Measurements from ENCODE around the gene PCDHA13. TPM values are rescaled to one million over a fixed set of nuclear protein-coding genes. Genes with fewer than 3 reads are reported as not detected.

Gene PCDHA13
- total RNA-seq, 1 experiment from 2014 or later: not detected

DNA sequence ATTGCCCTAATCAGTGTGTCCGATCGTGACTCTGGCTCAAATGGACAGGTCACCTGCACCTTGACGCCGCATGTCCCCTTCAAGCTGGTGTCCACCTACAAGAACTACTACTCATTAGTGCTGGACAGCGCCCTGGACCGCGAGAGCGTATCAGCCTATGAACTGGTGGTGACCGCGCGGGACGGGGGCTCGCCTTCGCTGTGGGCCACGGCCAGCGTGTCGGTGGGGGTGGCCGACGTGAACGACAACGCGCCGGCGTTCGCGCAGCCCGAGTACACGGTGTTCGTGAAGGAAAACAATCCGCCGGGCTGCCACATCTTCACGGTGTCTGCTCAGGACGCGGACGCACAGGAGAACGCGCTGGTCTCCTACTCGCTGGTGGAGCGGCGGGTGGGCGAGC, 1.4 kb downstream of the PCDHA13 start:
- Histone ChIP-seq H3K4me1 (ENCODE audit: low read length) (no peaks in the 10 kb centered on the region), H4K20me1 (ENCODE audit: insufficient read depth, low read depth, low read length) (no peaks in the 10 kb centered on the region), H3K9me2 (replicated peaks; ENCODE audit: insufficient read depth, low read length) (no peaks in the 10 kb centered on the region), H3K36me3 (ENCODE audit: insufficient read depth, low read length) (no peaks in the 10 kb centered on the region), H3K9me3 (ENCODE audit: low read length) (no peaks in the 10 kb centered on the region), H3K9ac (ENCODE audit: low read length) (no peak overlapping the region), H3K4me2 (ENCODE audit: low read depth, low read length, poor library complexity, severe bottlenecking) (no peak overlapping the region), H3K27ac (ENCODE audit: low read length) (no peak overlapping the region), H3K27me3 (ENCODE audit: low read length) (no peaks in the 10 kb centered on the region), H3K79me2 (ENCODE audit: low read length) (no peaks in the 10 kb centered on the region), H2AFZ (ENCODE audit: low read length) (no peak overlapping the region), H3K4me3 (ENCODE audit: low read length) (no peak overlapping the region)
- no peak for DNase-seq

DNA sequence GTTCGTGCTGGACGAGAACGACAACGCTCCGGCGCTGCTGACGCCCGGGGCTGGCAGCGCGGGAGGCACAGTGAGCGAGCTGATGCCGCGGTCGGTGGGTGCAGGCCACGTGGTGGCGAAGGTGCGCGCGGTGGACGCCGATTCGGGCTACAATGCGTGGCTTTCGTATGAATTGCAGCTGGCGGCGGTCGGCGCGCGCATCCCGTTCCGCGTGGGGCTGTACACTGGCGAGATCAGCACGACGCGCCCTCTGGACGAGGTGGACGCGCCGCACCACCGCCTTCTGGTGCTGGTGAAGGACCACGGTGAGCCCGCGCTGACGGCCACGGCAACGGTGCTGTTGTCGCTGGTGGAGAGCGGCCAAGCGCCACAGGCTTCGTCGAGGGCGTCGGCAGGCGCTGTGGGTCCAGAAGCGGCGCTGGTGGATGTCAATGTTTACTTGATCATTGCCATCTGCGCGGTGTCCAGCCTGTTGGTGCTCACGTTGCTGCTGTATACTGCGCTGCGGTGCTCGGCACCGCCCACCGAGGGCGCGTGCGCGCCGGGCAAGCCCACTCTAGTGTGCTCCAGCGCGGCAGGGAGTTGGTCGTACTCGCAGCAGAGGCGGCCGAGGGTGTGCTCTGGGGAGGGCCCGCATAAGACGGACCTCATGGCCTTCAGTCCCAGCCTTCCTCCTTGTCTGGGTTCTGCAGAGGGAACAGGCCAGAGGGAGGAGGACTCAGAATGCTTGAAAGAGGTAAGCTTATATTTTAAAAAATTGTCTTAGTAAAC, 2.2 kb downstream of the PCDHA13 start:
- H3K79me2 ChIP-seq (ENCODE audit: low read length): no peaks in the 10 kb centered on the region
- H3K4me2 ChIP-seq (ENCODE audit: low read depth, low read length, poor library complexity, severe bottlenecking): no peak overlapping the region
- H3K4me3 ChIP-seq (ENCODE audit: low read length): no peak overlapping the region
- H3K27me3 ChIP-seq (ENCODE audit: low read length): no peaks in the 10 kb centered on the region
- H3K9me2 ChIP-seq (replicated peaks; ENCODE audit: insufficient read depth, low read length): no peaks in the 10 kb centered on the region
- H2AFZ ChIP-seq (ENCODE audit: low read length): no peak overlapping the region
- H3K27ac ChIP-seq (ENCODE audit: low read length): no peak overlapping the region
- no peak for DNase-seq
- no peaks in the 10 kb centered on the region for H3K36me3 ChIP-seq (ENCODE audit: insufficient read depth, low read length)
- no peak overlapping the region for H3K9ac ChIP-seq (ENCODE audit: low read length)
- H4K20me1 ChIP-seq (ENCODE audit: insufficient read depth, low read depth, low read length): no peaks in the 10 kb centered on the region
- no peaks in the 10 kb centered on the region for H3K4me1 ChIP-seq (ENCODE audit: low read length)
- H3K9me3 ChIP-seq (ENCODE audit: low read length): no peaks in the 10 kb centered on the region

DNA sequence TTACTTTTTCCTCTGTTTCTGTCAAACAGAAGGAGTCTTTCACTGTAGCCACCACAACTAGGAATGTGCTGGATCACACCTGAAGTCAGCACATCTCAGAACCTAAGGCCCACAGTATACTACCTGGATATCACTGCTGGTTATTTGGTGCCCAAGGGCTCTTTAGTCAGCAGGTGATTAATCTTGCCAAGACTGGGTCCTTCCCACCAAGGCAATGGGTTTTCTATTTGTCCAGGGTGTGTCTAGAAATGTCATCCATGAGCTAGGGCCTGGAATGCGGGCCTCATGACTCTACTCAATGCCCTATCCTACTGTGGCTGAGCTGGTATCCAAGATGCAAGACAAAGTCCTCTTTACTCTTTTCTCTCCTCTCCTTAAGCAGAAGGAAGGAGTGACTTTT, 34.4 kb downstream of the PCDHA13 start:
- no peaks in the 10 kb centered on the region for H3K36me3 ChIP-seq (ENCODE audit: insufficient read depth, low read length)
- H3K4me1 ChIP-seq (ENCODE audit: low read length): no peaks in the 10 kb centered on the region
- no peak overlapping the region for H2AFZ ChIP-seq (ENCODE audit: low read length)
- H4K20me1 ChIP-seq (ENCODE audit: insufficient read depth, low read depth, low read length): no peaks in the 10 kb centered on the region
- H3K27ac ChIP-seq (ENCODE audit: low read length): no peak overlapping the region
- H3K9me3 ChIP-seq (ENCODE audit: low read length): no peaks in the 10 kb centered on the region
- H3K9ac ChIP-seq (ENCODE audit: low read length): no peak overlapping the region
- DNase-seq: no peak
- H3K4me3 ChIP-seq (ENCODE audit: low read length): no peak overlapping the region
- H3K27me3 ChIP-seq (ENCODE audit: low read length): no peaks in the 10 kb centered on the region
- no peak overlapping the region for H3K4me2 ChIP-seq (ENCODE audit: low read depth, low read length, poor library complexity, severe bottlenecking)
- H3K9me2 ChIP-seq (replicated peaks; ENCODE audit: insufficient read depth, low read length): 0 out of 2 replicates have a peak, but pooled peaks cover 3% of the 10 kb centered on the region
- no peaks in the 10 kb centered on the region for H3K79me2 ChIP-seq (ENCODE audit: low read length)

DNA sequence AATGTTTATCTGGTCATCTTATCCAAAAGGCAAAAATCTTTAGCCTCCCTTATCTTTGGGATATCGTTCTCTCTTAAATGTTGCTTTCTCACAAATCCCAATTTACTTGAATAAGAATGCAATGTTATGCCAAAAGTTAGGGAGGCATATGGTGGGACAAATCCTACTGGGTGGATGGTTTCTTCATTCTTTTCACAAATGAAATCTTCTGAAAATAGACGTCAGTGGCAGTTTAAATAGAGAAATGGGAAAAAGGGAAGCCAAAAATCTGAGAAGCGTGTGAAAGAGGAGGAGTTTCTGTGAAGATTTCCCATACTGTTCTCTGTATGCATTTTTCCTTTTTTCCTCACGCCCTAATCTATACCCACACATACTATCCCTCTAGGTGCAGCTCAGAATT, 41.7 kb downstream of the PCDHA13 start:
- H3K9ac ChIP-seq (ENCODE audit: low read length): no peak overlapping the region
- H3K4me1 ChIP-seq (ENCODE audit: low read length): no peaks in the 10 kb centered on the region
- H3K79me2 ChIP-seq (ENCODE audit: low read length): no peaks in the 10 kb centered on the region
- no peaks in the 10 kb centered on the region for H3K27me3 ChIP-seq (ENCODE audit: low read length)
- no peak overlapping the region for H2AFZ ChIP-seq (ENCODE audit: low read length)
- H3K9me2 ChIP-seq (replicated peaks; ENCODE audit: insufficient read depth, low read length): no peaks in the 10 kb centered on the region
- no peak for DNase-seq
- no peaks in the 10 kb centered on the region for H3K36me3 ChIP-seq (ENCODE audit: insufficient read depth, low read length)
- no peaks in the 10 kb centered on the region for H3K9me3 ChIP-seq (ENCODE audit: low read length)
- no peaks in the 10 kb centered on the region for H4K20me1 ChIP-seq (ENCODE audit: insufficient read depth, low read depth, low read length)
- H3K27ac ChIP-seq (ENCODE audit: low read length): no peak overlapping the region
- no peak overlapping the region for H3K4me2 ChIP-seq (ENCODE audit: low read depth, low read length, poor library complexity, severe bottlenecking)
- no peak overlapping the region for H3K4me3 ChIP-seq (ENCODE audit: low read length)

GRCh38 chr5:140925806-140926442, 44.0 kb downstream of the PCDHA13 start, which contains the start of gene PCDHAC1:
PCDHAC1 (plus strand) TSS chr5:140926299; CDS start chr5:140926893, 594 bp downstream.
- Histone ChIP-seq H3K4me1 (ENCODE audit: low read length) (no peaks in the 10 kb centered on the region), H3K36me3 (ENCODE audit: insufficient read depth, low read length) (no peaks in the 10 kb centered on the region), H3K9ac (ENCODE audit: low read length) (no peak within 1 kb of the TSS), H2AFZ (ENCODE audit: low read length) (no peak within 1 kb of the TSS), H3K9me3 (ENCODE audit: low read length) (no peaks in the 10 kb centered on the region), H4K20me1 (ENCODE audit: insufficient read depth, low read depth, low read length) (no peaks in the 10 kb centered on the region), H3K27me3 (ENCODE audit: low read length) (no peaks in the 10 kb centered on the region), H3K4me2 (ENCODE audit: low read depth, low read length, poor library complexity, severe bottlenecking) (no peak within 1 kb of the TSS), H3K79me2 (ENCODE audit: low read length) (no peaks in the 10 kb centered on the region), H3K4me3 (ENCODE audit: low read length) (no peak within 1 kb of the TSS), H3K27ac (ENCODE audit: low read length) (no peak within 1 kb of the TSS), H3K9me2 (replicated peaks; ENCODE audit: insufficient read depth, low read length) (no peaks in the 10 kb centered on the region)
- no peak for DNase-seq

DNA sequence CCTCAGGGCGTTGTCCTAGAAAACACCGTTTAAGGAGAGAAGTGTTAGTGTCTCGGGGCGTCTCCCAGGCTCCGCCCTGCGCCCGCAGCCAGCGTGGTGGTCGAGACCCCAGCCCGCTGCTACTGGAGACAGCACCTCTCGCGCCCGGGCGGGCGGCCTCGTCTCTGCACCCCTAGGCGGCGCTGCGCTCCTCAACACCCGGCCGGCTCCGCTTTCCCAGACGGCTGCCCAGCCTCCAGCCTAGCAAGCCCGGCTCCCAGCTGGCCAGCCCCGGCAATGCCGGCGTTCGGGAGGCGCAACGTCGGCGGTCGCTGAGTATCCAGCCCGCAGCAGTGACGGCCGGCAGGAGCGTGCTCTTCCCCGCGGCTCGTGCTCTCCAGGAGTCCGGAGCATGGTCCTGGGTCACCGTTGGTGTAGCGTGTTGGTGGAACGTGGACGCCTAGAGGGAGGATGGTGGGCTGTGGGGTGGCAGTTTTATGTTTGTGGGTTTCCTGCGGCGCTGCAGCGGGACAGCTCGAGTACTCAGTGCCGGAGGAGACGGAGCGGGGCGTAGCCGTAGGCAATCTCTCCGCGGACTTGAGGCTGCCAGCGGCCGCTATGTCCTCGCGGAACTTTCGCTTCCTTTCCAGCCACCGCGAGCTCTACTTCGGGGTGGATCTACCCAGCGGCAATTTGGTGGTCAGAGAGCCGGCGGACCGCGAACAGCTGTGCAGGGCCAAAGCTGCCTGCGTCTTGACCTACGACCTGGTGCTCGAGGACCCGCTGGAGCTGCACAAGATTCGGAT, 44.7 kb downstream of the PCDHA13 start:
- no peaks in the 10 kb centered on the region for H4K20me1 ChIP-seq (ENCODE audit: insufficient read depth, low read depth, low read length)
- no peak overlapping the region for H2AFZ ChIP-seq (ENCODE audit: low read length)
- H3K9ac ChIP-seq (ENCODE audit: low read length): no peak overlapping the region

GRCh38 chr5:140927228-140927573, 45.3 kb downstream of the PCDHA13 start:
- Histone ChIP-seq H2AFZ (ENCODE audit: low read length) (no peak overlapping the region), H3K4me3 (ENCODE audit: low read length) (no peak overlapping the region), H3K79me2 (ENCODE audit: low read length) (no peaks in the 10 kb centered on the region), H3K4me2 (ENCODE audit: low read depth, low read length, poor library complexity, severe bottlenecking) (no peak overlapping the region), H4K20me1 (ENCODE audit: insufficient read depth, low read depth, low read length) (no peaks in the 10 kb centered on the region), H3K9ac (ENCODE audit: low read length) (no peak overlapping the region), H3K27me3 (ENCODE audit: low read length) (no peaks in the 10 kb centered on the region), H3K4me1 (ENCODE audit: low read length) (no peaks in the 10 kb centered on the region), H3K27ac (ENCODE audit: low read length) (no peak overlapping the region), H3K36me3 (ENCODE audit: insufficient read depth, low read length) (no peaks in the 10 kb centered on the region), H3K9me2 (replicated peaks; ENCODE audit: insufficient read depth, low read length) (no peaks in the 10 kb centered on the region), H3K9me3 (ENCODE audit: low read length) (no peaks in the 10 kb centered on the region)
- DNase-seq: no peak

More for the DNA sequence above, 44.7 kb downstream of the PCDHA13 start:
- H3K79me2 ChIP-seq (ENCODE audit: low read length): no peaks in the 10 kb centered on the region
- no peaks in the 10 kb centered on the region for H3K27me3 ChIP-seq (ENCODE audit: low read length)
- H3K4me1 ChIP-seq (ENCODE audit: low read length): no peaks in the 10 kb centered on the region
- DNase-seq: no peak
- H3K36me3 ChIP-seq (ENCODE audit: insufficient read depth, low read length): no peaks in the 10 kb centered on the region
- H3K4me2 ChIP-seq (ENCODE audit: low read depth, low read length, poor library complexity, severe bottlenecking): no peak overlapping the region
- H3K4me3 ChIP-seq (ENCODE audit: low read length): no peak overlapping the region
- H3K27ac ChIP-seq (ENCODE audit: low read length): no peak overlapping the region
- no peaks in the 10 kb centered on the region for H3K9me2 ChIP-seq (replicated peaks; ENCODE audit: insufficient read depth, low read length)
- H3K9me3 ChIP-seq (ENCODE audit: low read length): no peaks in the 10 kb centered on the region

All from Karpas-422 (cell line).